ENCODE measurements around the gene ZNF512B.

ZNF512B gene

DNA sequence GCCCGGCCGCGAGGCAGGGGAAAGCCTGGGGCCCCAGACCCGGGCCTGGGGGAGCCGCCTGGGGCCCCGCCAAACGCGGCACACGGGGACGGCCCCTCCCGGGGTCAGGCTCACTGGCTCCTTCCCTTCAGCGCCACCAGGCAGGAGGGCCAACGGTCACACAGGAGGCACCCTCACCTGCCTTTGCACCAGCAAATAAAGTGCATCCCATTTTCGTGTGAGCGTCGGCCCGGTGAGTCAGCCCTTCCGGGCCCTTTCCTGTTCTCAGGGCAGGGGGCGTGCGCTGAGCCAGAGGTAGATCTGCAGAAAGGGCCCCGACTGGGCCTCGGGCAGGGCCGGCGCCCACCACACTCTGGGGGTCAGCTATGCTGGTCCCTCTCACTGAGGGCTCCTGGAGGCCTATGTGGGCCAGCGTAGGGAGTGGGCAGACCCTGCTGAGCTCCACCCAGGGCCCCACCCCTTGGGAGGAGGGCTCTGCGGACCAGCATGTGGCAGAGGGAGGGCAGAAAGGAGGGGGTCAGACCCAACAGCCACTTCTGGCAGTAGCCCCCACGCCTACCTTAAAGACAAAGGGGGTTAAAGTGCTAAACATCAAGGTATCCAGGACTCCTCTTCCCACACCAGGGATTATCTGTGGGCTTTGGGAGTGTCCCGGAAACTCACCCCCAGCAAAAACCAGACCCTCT, 12.6 kb downstream of the ZNF512B start:
- 0 out of 2 replicates have a peak, but pooled peaks cover under 1% of the 10 kb centered on the region for H4K20me1 ChIP-seq (ENCODE audit: insufficient read depth, low read length)
- H3F3A ChIP-seq (ENCODE audit: insufficient read depth, low read length): peaks cover 17% of the 10 kb centered on the region
- peak overlapping the region; percentile 84 for H3K9ac ChIP-seq (ENCODE audit: low read length)
- peak overlapping the region; percentile 95 for H3K4me2 ChIP-seq (ENCODE audit: low read depth, low read length)
- peaks cover 27% of the 10 kb centered on the region for H3K4me1 ChIP-seq (ENCODE audit: low read length)
- H2AFZ ChIP-seq (ENCODE audit: low read length): peak overlapping the region; percentile 83
- peaks cover 40% of the 10 kb centered on the region for H3K79me2 ChIP-seq (ENCODE audit: low read length)
- H3K27me3 ChIP-seq (replicated peaks; ENCODE audit: insufficient read depth, low read length): no peaks in the 10 kb centered on the region
- no peaks in the 10 kb centered on the region for H3K9me3 ChIP-seq (replicated peaks; ENCODE audit: insufficient read depth, low read length)
- H3K36me3 ChIP-seq (replicated peaks; ENCODE audit: insufficient read depth, low read length): no peaks in the 10 kb centered on the region
- peak; percentile 76 for DNase-seq
- H3K4me3 ChIP-seq (ENCODE audit: low read length): peak overlapping the region; percentile 81
- H3K27ac ChIP-seq (ENCODE audit: low read length): peak overlapping the region; percentile 82
- peak; percentile 7; the same call in 1 of the 2 replicates for TF ChIP-seq CTCF (IDR thresholded peaks at IDR 0.05; ENCODE audit: low read length)
- TF ChIP-seq EZH2 (optimal IDR thresholded peaks at IDR 0.05; ENCODE audit: low read depth, low read length): no peak
- no peaks in the 10 kb centered on the region for H3K9me2 ChIP-seq (replicated peaks; ENCODE audit: insufficient read depth, low read length)

- Histone ChIP-seq H3K4me3 (ENCODE audit: low read length) (peak overlapping the region; percentile 81), H3K4me1 (ENCODE audit: low read length) (peaks cover 32% of the 10 kb centered on the region), H3K79me2 (ENCODE audit: low read length) (peaks cover 46% of the 10 kb centered on the region), H3K27me3 (replicated peaks; ENCODE audit: insufficient read depth, low read length) (no peaks in the 10 kb centered on the region), H3K36me3 (replicated peaks; ENCODE audit: insufficient read depth, low read length) (no peaks in the 10 kb centered on the region), H4K20me1 (ENCODE audit: insufficient read depth, low read length) (0 out of 2 replicates have a peak, but pooled peaks cover 5% of the 10 kb centered on the region), H3K9me3 (replicated peaks; ENCODE audit: insufficient read depth, low read length) (no peaks in the 10 kb centered on the region), H3F3A (ENCODE audit: insufficient read depth, low read length) (peaks cover 22% of the 10 kb centered on the region), H3K27ac (ENCODE audit: low read length) (peak overlapping the region; percentile 82), H3K9ac (ENCODE audit: low read length) (peak overlapping the region; percentile 84), H3K4me2 (ENCODE audit: low read depth, low read length) (peak overlapping the region; percentile 95), H2AFZ (ENCODE audit: low read length) (peak overlapping the region; percentile 83), H3K9me2 (replicated peaks; ENCODE audit: insufficient read depth, low read length) (no peaks in the 10 kb centered on the region)
- no peak for DNase-seq
- no peak for TF ChIP-seq EZH2 (optimal IDR thresholded peaks at IDR 0.05; ENCODE audit: low read depth, low read length)
These were observed 13.1 kb downstream of the ZNF512B start for GRCh38 chr20:63956664-63957003.

DNA sequence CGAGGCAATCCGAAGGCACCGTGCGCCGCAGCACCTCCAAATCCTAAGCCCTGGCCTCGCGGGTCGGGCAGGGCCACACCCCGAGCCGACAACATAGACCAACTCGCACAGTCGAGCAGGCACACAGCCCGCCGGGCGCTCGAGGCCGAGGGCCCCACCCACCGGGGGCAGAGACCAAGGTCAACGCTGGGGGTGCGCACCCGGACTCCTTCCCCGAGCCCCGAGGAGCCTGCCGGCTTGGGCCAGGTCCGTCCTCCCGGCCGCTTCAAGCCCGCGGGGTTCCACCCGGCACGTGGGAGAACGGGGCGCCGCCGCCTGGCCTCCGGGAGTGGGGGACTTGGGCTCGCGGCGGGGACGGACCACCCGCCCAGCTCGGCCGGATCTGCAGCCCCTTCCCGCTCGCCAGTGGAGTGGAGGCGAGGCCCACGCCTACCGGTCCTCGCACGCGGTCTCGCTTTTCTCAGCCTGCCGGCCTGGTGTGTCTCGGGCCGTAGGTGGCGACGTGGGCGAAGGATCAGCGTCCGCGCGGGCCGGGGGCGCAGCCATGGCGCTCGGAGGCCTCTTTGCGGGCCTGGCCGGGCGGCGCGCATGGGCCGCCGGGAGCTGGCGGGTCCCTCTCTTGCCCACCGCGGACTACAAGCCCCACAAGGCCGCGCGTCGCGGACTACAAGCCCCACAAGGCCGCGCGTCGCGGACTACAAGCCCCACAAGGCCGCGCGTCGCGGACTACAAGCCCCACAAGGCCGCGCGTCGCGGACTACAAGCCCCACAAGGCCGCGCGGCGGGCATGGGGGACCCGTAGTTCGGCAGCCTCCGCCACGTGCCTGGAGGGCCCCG, 13.7 kb downstream of the ZNF512B start, which contains the start of gene UCKL1:
UCKL1 (minus strand) TSS at position 590 of the 837 bp plus-strand sequence; CDS start at position 546, 44 bp downstream.
- Histone ChIP-seq H4K20me1 (ENCODE audit: insufficient read depth, low read length) (peaks cover 8% of the 10 kb centered on the region; the same call in 1 of the 2 replicates), H3K36me3 (replicated peaks; ENCODE audit: insufficient read depth, low read length) (no peaks in the 10 kb centered on the region), H3K4me1 (ENCODE audit: low read length) (peaks cover 37% of the 10 kb centered on the region), H3K9ac (ENCODE audit: low read length) (peak within 1 kb of the TSS; percentile 98), H3K27me3 (replicated peaks; ENCODE audit: insufficient read depth, low read length) (no peaks in the 10 kb centered on the region), H3K9me3 (replicated peaks; ENCODE audit: insufficient read depth, low read length) (no peaks in the 10 kb centered on the region), H3K4me2 (ENCODE audit: low read depth, low read length) (peak within 1 kb of the TSS; percentile 95), H3K4me3 (ENCODE audit: low read length) (peak within 1 kb of the TSS; percentile 100), H3K79me2 (ENCODE audit: low read length) (peaks cover 51% of the 10 kb centered on the region), H3K27ac (ENCODE audit: low read length) (peak within 1 kb of the TSS; percentile 82), H2AFZ (ENCODE audit: low read length) (peak within 1 kb of the TSS; percentile 86), H3F3A (ENCODE audit: insufficient read depth, low read length) (peaks cover 26% of the 10 kb centered on the region), H3K9me2 (replicated peaks; ENCODE audit: insufficient read depth, low read length) (no peaks in the 10 kb centered on the region)
- TF ChIP-seq CTCF (IDR thresholded peaks at IDR 0.05; ENCODE audit: low read length) (no peak), EZH2phosphoT487 (IDR thresholded peaks at IDR 0.05; ENCODE audit: low read length) (no peak), EZH2 (optimal IDR thresholded peaks at IDR 0.05; ENCODE audit: low read depth, low read length) (no peak)
- peak; percentile 90 for DNase-seq

Measured in MM.1S (cell line).